ENCODE measurements around the gene SRSF10. TPM values are rescaled to one million over a fixed set of nuclear protein-coding genes. Genes with fewer than 3 reads are reported as not detected.

Gene SRSF10
- total and polyA plus RNA-seq, 2 of the 8 experiments (the other 6 are each of a cell fraction or from before 2014, with no cell fraction given) = 155 to 194 TPM

DNA sequence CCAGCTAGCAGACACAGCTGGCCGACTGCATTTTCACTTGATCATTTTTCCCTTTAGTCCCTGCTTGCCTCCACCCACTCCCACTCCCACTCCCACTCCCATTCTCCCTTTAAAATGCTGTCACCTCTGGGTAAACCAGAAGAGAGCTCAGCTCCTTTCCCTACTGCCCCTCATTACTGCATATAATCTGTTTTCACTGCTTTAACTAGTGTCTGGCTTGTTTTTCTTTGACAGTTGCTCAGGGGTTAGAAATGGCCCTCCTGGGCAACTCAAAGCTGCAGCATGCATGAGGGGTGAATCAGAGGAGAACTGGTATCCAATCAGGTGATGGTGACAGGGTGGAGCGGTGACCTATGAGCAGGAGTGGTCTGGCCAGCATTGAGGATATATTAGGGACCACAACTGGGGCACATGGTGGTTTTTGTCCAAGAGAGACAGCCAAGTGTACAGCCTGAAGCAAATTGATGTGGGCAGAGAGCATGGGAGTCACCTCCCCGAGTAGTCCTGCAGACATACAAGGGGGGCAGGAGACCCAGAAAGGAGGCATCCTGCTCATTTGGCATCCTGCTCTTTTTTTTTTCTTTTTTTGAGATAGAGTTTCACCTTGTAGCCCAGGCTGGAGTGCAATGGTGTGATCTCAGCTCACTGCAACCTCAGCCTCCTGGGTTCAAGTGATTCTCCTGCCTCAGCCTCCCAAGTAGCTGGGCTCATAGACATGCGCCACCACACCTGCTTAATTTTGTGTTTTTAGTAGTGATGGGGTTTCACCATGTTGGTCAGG is 42.6 kb upstream of the SRSF10 start (continued):
- TF ChIP-seq CEBPB (IDR thresholded peaks at IDR 0.05; ENCODE audit: low read depth, low read length) = no peak
- TF ChIP-seq GABPA (IDR thresholded peaks at IDR 0.05; ENCODE audit: borderline replicate concordance, insufficient read depth, low read length) = no peak
- TF ChIP-seq CHD2 (IDR thresholded peaks at IDR 0.05; ENCODE audit: low read length) = no peak
- TF ChIP-seq, protein P1, sequence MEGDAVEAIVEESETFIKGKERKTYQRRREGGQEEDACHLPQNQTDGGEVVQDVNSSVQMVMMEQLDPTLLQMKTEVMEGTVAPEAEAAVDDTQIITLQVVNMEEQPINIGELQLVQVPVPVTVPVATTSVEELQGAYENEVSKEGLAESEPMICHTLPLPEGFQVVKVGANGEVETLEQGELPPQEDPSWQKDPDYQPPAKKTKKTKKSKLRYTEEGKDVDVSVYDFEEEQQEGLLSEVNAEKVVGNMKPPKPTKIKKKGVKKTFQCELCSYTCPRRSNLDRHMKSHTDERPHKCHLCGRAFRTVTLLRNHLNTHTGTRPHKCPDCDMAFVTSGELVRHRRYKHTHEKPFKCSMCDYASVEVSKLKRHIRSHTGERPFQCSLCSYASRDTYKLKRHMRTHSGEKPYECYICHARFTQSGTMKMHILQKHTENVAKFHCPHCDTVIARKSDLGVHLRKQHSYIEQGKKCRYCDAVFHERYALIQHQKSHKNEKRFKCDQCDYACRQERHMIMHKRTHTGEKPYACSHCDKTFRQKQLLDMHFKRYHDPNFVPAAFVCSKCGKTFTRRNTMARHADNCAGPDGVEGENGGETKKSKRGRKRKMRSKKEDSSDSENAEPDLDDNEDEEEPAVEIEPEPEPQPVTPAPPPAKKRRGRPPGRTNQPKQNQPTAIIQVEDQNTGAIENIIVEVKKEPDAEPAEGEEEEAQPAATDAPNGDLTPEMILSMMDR (IDR thresholded peaks at IDR 0.05; ENCODE audit: control extremely low read depth in 1 of 3, insufficient read depth in 1 of 3, low read depth in 1 of 3, low read length in 3 of 3) = no peak
- no peak for TF ChIP-seq RAD21 (IDR thresholded peaks at IDR 0.05 in 1 of 2, conservative IDR thresholded peaks at IDR 0.05 in 1 of 2; ENCODE audit: low read depth in 2 of 2, low read length in 2 of 2)
- TF ChIP-seq SIN3A (conservative IDR thresholded peaks at IDR 0.05 in 1 of 2, IDR thresholded peaks at IDR 0.05 in 1 of 2; ENCODE audit: low read depth in 1 of 2, low read length in 2 of 2) = no peak
- no peak for TF ChIP-seq CREB1 (IDR thresholded peaks at IDR 0.05)
- no peak for TF ChIP-seq CBX5 (IDR thresholded peaks at IDR 0.05; ENCODE audit: low read depth, low read length)

All from H1 (cell line).